SH-SY5Y (cell line): ENCODE results near the gene NSF.

Source experiments
- GATA2 ChIP-seq: IDR thresholded peaks from 2 replicates; pipeline ENCODE4 v1.6.1; 2011; ENCODE audit warnings: mild to moderate bottlenecking, low read depth, low read length
- GATA3 ChIP-seq: IDR thresholded peaks from 2 replicates; pipeline ENCODE4 v1.6.1; 2011; ENCODE audit warnings: low read depth, mild to moderate bottlenecking, low read length, moderate library complexity

- TF ChIP-seq GATA2 (no peak), GATA3 (no peak)
These were observed 140.2 kb downstream of the NSF start for GRCh38 chr17:46730679-46731078.
